HCT116 (cell line): ENCODE measurements around the gene MAP7D1. TPM values are rescaled to one million over a fixed set of nuclear protein-coding genes. Genes with fewer than 3 reads are reported as not detected.

Experiments
- ATAC-seq: fragments of 200-7000 bp; cut with Tn5 transposase; 2 replicates; pipeline ENCODE4 v1.9.1; 2020; ENCODE audit warnings: mild to moderate bottlenecking, moderate library complexity
- BruUV-seq: library from RNA; stranded (reverse); fragments of 400-500 nt; replicated peaks from 2 replicates; lab custom pipeline; 2021; lab: Mats Ljungman, UMichigan
- CTCF ChIA-PET: fragments of 300-600 bp; sonication (Branson Sonifier 250); formaldehyde crosslinking; loops from one replicate; lab custom pipeline; 2021; ENCODE audit warnings: antibody characterized with exemption; lab: Charles Lee
- POLR2A ChIA-PET: fragments of 300-600, 350-600 bp; sonication (Branson Sonifier 250); formaldehyde crosslinking; loops from one replicate; lab custom pipeline; 2021; ENCODE audit warnings: antibody characterized with exemption; lab: Charles Lee
- RAD21 ChIA-PET, 2 experiments: fragments of 300-600 bp; sonication (Branson Sonifier 250); formaldehyde crosslinking; loops; one replicate each; lab custom pipeline; 2023; ENCODE audit warnings: low total read pairs in 2 of 2; ENCODE audit not compliant: uncharacterized antibody in 2 of 2, unreplicated experiment in 2 of 2, low non-redundant PET in 1 of 2; lab: Charles Lee
- DNase-seq: peaks from one replicate; pipeline ENCODE4 v3.0.0-alpha.2; 2010; ENCODE audit warnings: low read depth, low spot score
- H2AFZ ChIP-seq: fragments of 200-600 bp; shearing (Covaris generic), sonication (generic); 2 replicates; pipeline ENCODE4 v1.6.1; 2017; ENCODE audit warnings: low read depth, mixed run types, mixed read lengths, antibody characterized with exemption, low read length; ENCODE audit not compliant: poor library complexity, severe bottlenecking
- H3K27ac ChIP-seq: 2 replicates; pipeline ENCODE4 v1.5.1; 2012; ENCODE audit warnings: low read depth, low read length
- H3K27me3 ChIP-seq: fragments of 200-600 bp; sonication (generic); 2 replicates; pipeline ENCODE4 v1.6.1; 2016; ENCODE audit warnings: mixed run types, low read length, mixed read lengths; ENCODE audit not compliant: insufficient read depth
- H3K36me3 ChIP-seq, 2 experiments: fragments of 200-500 bp in 1 of 2; fragments of 200-600 bp in 1 of 2; sonication (Bioruptor generic) in 1 of 2; sonication (generic) in 1 of 2; 2 replicates each; pipeline versions ENCODE4 v1.5.1 to v1.6.1; 2014 to 2016; ENCODE audit warnings: low read length in 2 of 2, inconsistent platforms in 1 of 2, mixed read lengths in 1 of 2, mixed run types in 1 of 2; ENCODE audit not compliant: insufficient read depth in 2 of 2, control insufficient read depth in 1 of 2
- H3K4me1 ChIP-seq, 2 experiments: fragments of 200-600 bp in 1 of 2; sonication (generic) in 1 of 2; 2 replicates each; pipeline versions ENCODE4 v1.5.1 to v1.6.1; 2012 to 2017; ENCODE audit warnings: low read length in 2 of 2, inconsistent platforms in 1 of 2, mild to moderate bottlenecking in 1 of 2, mixed read lengths in 1 of 2, mixed run types in 1 of 2, moderate library complexity in 1 of 2; ENCODE audit not compliant: insufficient read depth in 2 of 2, control insufficient read depth in 1 of 2
- H3K4me2 ChIP-seq: fragments of 200-600 bp; sonication (generic); 2 replicates; pipeline ENCODE4 v1.6.1; 2017; ENCODE audit warnings: mixed run types, low read length, mixed read lengths
- H3K4me3 ChIP-seq, 2 experiments: fragments of 200-600 bp in 1 of 2; sonication (generic) in 1 of 2; replicated peaks in 1 of 2; 2 replicates each; pipeline ENCODE4 v1.5.1; 2011 to 2016; ENCODE audit warnings: low read length in 2 of 2, control low read depth in 1 of 2, low read depth in 1 of 2, mild to moderate bottlenecking in 1 of 2, mixed read lengths in 1 of 2, mixed run types in 1 of 2
- H3K79me2 ChIP-seq: fragments of 200-600 bp; sonication (generic); 2 replicates; pipeline ENCODE4 v1.6.1; 2017; ENCODE audit warnings: mild to moderate bottlenecking, mixed run types, low read length, moderate library complexity, mixed read lengths; ENCODE audit not compliant: insufficient read depth
- H3K9ac ChIP-seq: fragments of 200-600 bp; sonication (generic); 2 replicates; pipeline ENCODE4 v1.6.1; 2016; ENCODE audit warnings: low read length, mixed read lengths
- H3K9me2 ChIP-seq: fragments of 200-600 bp; sonication (generic), shearing (Covaris generic); 2 replicates; pipeline ENCODE4 v1.6.1; 2017; ENCODE audit warnings: mixed run types, mild to moderate bottlenecking, moderate library complexity; ENCODE audit not compliant: insufficient read depth
- H3K9me3 ChIP-seq, 2 experiments: fragments of 200-500 bp in 1 of 2; fragments of 200-600 bp in 1 of 2; sonication (Bioruptor generic) in 1 of 2; sonication (generic) in 1 of 2; 2 replicates each; pipeline ENCODE4 v1.6.1; 2014 to 2017; ENCODE audit warnings: low read length in 2 of 2, mixed read lengths in 2 of 2, inconsistent platforms in 1 of 2, low read depth in 1 of 2, mild to moderate bottlenecking in 1 of 2, mixed run types in 1 of 2, moderate library complexity in 1 of 2; ENCODE audit not compliant: control insufficient read depth in 1 of 2, insufficient read depth in 1 of 2
- H4K20me1 ChIP-seq: fragments of 200-600 bp; sonication (generic), shearing (Covaris generic); 2 replicates; pipeline ENCODE4 v1.6.1; 2017; ENCODE audit warnings: mixed run types, mild to moderate bottlenecking, moderate library complexity; ENCODE audit not compliant: insufficient read depth
- CTCF ChIP-seq, 3 experiments: fragments of 200-600 bp in 1 of 3; sonication (generic) in 1 of 3; IDR thresholded peaks in 2 of 3; conservative IDR thresholded peaks in 1 of 3; 2 replicates each; pipeline ENCODE4 v1.5.1; 2012 to 2017; ENCODE audit warnings: low read depth in 2 of 3, low read length in 2 of 3, antibody characterized with exemption in 1 of 3, borderline replicate concordance in 1 of 3, control low read depth in 1 of 3, mild to moderate bottlenecking in 1 of 3, mixed read lengths in 1 of 3, mixed run types in 1 of 3, moderate library complexity in 1 of 3; ENCODE audit not compliant: insufficient read depth in 1 of 3
- EZH2 ChIP-seq: fragments of 200-600 bp; sonication (generic); IDR thresholded peaks from 2 replicates; pipeline ENCODE4 v1.6.1; 2017; ENCODE audit warnings: antibody characterized with exemption, mixed run types
- EZH2phosphoT487 ChIP-seq: fragments of 200-600 bp; IDR thresholded peaks from 2 replicates; pipeline ENCODE4 v1.6.1; 2018; ENCODE audit warnings: antibody characterized with exemption, borderline replicate concordance
- FOSL1 ChIP-seq: IDR thresholded peaks from 2 replicates; pipeline ENCODE4 v1.6.1; 2012; ENCODE audit warnings: low read depth
- RAD21 ChIP-seq: IDR thresholded peaks from 2 replicates; pipeline ENCODE4 v1.6.1; 2012; ENCODE audit warnings: low read depth, mild to moderate bottlenecking
- SIN3A ChIP-seq: IDR thresholded peaks from 2 replicates; pipeline ENCODE4 v1.6.1; 2012; ENCODE audit warnings: low read depth
- SRF ChIP-seq: IDR thresholded peaks from 2 replicates; pipeline ENCODE4 v1.6.1; 2012; ENCODE audit warnings: low read depth
- ZNF274 ChIP-seq: fragments of 200-500 bp; sonication (Bioruptor generic); IDR thresholded peaks from 2 replicates; pipeline ENCODE4 v1.6.1; 2014; ENCODE audit warnings: mild to moderate bottlenecking, low read depth, low read length, inconsistent platforms
- intact Hi-C: fragments of 100-400 bp; cut with micrococcal nuclease; formaldehyde crosslinking; loops from 2 replicates; pipeline ENCODE4 v1.10.0; 2022
- total RNA-seq: library from RNA; stranded (reverse); gene quantifications from one replicate; pipeline ENCODE4 v1.2.1, GENCODE V29; 2021; ENCODE audit not compliant: unreplicated experiment
- TF ChIP-seq, protein P1 (sequence below): IDR thresholded peaks from 2 replicates; pipeline ENCODE4 v1.6.1; 2012

The MAP7D1 gene
- total RNA-seq, 1 experiment from 2014 or later, result 71.8 TPM

DNA sequence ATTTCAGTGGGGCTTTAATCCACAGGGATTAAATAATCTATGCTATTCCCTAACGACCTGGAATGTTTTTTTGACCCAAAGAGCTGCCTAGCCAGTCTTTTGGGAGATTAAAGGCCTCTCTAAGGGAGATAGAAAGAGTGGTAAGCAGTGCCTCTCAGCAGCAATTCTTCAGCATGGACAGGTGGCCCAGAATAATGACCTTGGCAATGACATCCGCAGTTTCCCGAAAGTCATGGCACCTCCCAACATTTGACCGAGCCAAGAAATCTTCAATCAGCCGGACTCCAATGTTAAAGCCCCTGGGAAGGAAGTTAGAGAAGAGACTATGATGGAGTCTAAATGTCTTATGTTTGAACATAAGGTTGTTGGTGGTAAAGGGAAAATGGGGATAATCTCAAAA lies 16.4 kb upstream of the MAP7D1 start:
- no peaks in the 10 kb centered on the region for H3K9me3 ChIP-seq
- no peak overlapping the region for H3K4me3 ChIP-seq
- RAD21 ChIA-PET, result no interaction called here
- peaks cover 50% of the 10 kb centered on the region for H3K79me2 ChIP-seq
- H3K36me3 ChIP-seq, result peaks cover 2 to 22% of the 10 kb centered on the region in 2 experiments; a peak in 1 of 4 replicates
- no peak overlapping the region for H3K4me2 ChIP-seq
- intact Hi-C loops, result no loop called here
- no peaks in the 10 kb centered on the region for H3K27me3 ChIP-seq
- POLR2A ChIA-PET, result no interaction called here
- CTCF ChIA-PET, result no interaction called here
- TF ChIP-seq ZNF274, result no peak
- no peak for TF ChIP-seq EZH2
- no peak for TF ChIP-seq SIN3A
- TF ChIP-seq EZH2phosphoT487, result no peak
- no peak for TF ChIP-seq FOSL1
- no peak for TF ChIP-seq CTCF (IDR thresholded peaks at IDR 0.05 in 2 of 3, conservative IDR thresholded peaks at IDR 0.05 in 1 of 3; ENCODE audit: borderline replicate concordance in 1 of 3, insufficient read depth in 1 of 3, low read depth in 2 of 3, low read length in 2 of 3)
- TF ChIP-seq, protein P1, sequence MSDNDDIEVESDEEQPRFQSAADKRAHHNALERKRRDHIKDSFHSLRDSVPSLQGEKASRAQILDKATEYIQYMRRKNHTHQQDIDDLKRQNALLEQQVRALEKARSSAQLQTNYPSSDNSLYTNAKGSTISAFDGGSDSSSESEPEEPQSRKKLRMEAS, result no peak
- H3K27ac ChIP-seq, result no peak overlapping the region
- H2AFZ ChIP-seq, result no peak overlapping the region
- H3K4me1 ChIP-seq, result peaks cover 0 to 21% of the 10 kb centered on the region in 2 experiments; a peak in 3 of 4 replicates
- H3K9me2 ChIP-seq, result no peaks in the 10 kb centered on the region
- no peak for DNase-seq
- no peaks in the 10 kb centered on the region for H4K20me1 ChIP-seq
- no TSS peak for BruUV-seq
- no peak for ATAC-seq
- H3K9ac ChIP-seq, result no peak overlapping the region

DNA sequence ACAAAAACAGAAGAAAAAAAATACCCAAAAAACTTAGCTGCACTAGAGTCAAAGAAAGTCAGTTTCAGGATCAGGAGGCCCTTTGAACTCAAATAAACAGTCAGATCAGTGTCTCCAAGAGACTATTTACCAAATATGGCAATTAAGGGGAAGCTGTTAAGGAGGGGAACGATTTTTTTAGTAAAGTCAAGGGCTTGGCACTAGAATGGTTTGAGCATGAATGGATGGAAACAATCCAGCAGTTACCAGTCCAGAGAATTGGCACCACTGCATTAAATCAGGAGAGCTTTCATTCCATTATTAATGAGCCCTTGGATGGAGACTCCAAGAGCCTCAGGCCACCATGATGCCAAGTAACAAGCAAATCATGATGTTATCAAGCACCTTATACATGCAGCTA lies 13.8 kb upstream of the MAP7D1 start:
- Histone ChIP-seq H3K27ac (no peak overlapping the region), H3K9me3 (no peaks in the 10 kb centered on the region), H3K36me3 (peaks cover 2 to 20% of the 10 kb centered on the region in 2 experiments; a peak in 1 of 4 replicates), H3K79me2 (peaks cover 67% of the 10 kb centered on the region), H3K9me2 (no peaks in the 10 kb centered on the region), H3K27me3 (no peaks in the 10 kb centered on the region), H3K9ac (no peak overlapping the region), H3K4me3 (no peak overlapping the region), H3K4me2 (no peak overlapping the region), H2AFZ (no peak overlapping the region), H4K20me1 (no peaks in the 10 kb centered on the region), H3K4me1 (peaks cover 0 to 13% of the 10 kb centered on the region in 2 experiments; a peak in 3 of 4 replicates)
- CTCF ChIA-PET, result interaction anchor here (0.6 to 0.7 kb wide), 2 partner anchors 49 to 158 kb away, joined by 3 read pairs; no protein-coding TSS in a partner anchor
- intact Hi-C loops, result no loop called here
- no TSS peak for BruUV-seq
- POLR2A ChIA-PET, result no interaction called here
- TF ChIP-seq, protein P1, result no peak
- no peak for TF ChIP-seq RAD21
- TF ChIP-seq SRF, result 0 out of 2 replicates have a peak, but pooled peaks have one; percentile 35
- RAD21 ChIA-PET, result no interaction called here
- DNase-seq (no peak), ATAC-seq (no peak)
